SK-N-SH treated with all-trans-retinoic acid at 6 μM for 48 hours (cell line): ENCODE measurements around the gene RASSF5.

ENCODE experiments used
- CREB5 ChIP-seq: fragments of 250-450 bp; sonication (Bioruptor Pico); IDR thresholded peaks from 2 replicates; pipeline ENCODE4 v1.5.1; 2020; ENCODE audit warnings: low read depth, mild to moderate bottlenecking, moderate library complexity
- ESRRG ChIP-seq: fragments of 250-450 bp; sonication (Bioruptor Pico); IDR thresholded peaks from 2 replicates; pipeline ENCODE4 v1.6.1; 2021; ENCODE audit warnings: mild to moderate bottlenecking
- GLIS3 ChIP-seq: fragments of 250-450 bp; sonication (Bioruptor Pico); IDR thresholded peaks from 2 replicates; pipeline ENCODE4 v1.5.0; 2020; ENCODE audit warnings: mild to moderate bottlenecking, moderate library complexity
- ISL1 ChIP-seq: fragments of 250-450 bp; sonication (Bioruptor Pico); IDR thresholded peaks from 2 replicates; pipeline ENCODE4 v2.1.2; 2022; ENCODE audit warnings: mild to moderate bottlenecking, moderate library complexity
- OSR1 ChIP-seq: fragments of 250-450 bp; sonication (Bioruptor Pico); IDR thresholded peaks from 2 replicates; pipeline ENCODE4 v1.8.0; 2022; ENCODE audit warnings: moderate library complexity, mild to moderate bottlenecking, inconsistent platforms
- PATZ1 ChIP-seq: fragments of 250-450 bp; sonication (Bioruptor Pico); IDR thresholded peaks from 2 replicates; pipeline ENCODE4 v1.8.0; 2020; ENCODE audit warnings: mild to moderate bottlenecking, moderate library complexity, borderline replicate concordance
- RARB ChIP-seq: fragments of 250-450 bp; sonication (Bioruptor Pico); IDR thresholded peaks from 2 replicates; pipeline ENCODE4 v1.8.0; 2021; ENCODE audit warnings: mild to moderate bottlenecking, moderate library complexity
- ZFP3 ChIP-seq: fragments of 250-450 bp; sonication (Bioruptor Pico); IDR thresholded peaks from 2 replicates; pipeline ENCODE4 v1.5.0; 2020; ENCODE audit warnings: mild to moderate bottlenecking, moderate library complexity
- ZNF565 ChIP-seq: fragments of 450-650 bp; formaldehyde crosslinking; conservative IDR thresholded peaks from 2 replicates; pipeline ENCODE4 v1.5.0; 2020; ENCODE audit warnings: low read depth, mild to moderate bottlenecking, moderate library complexity
- ZNF70 ChIP-seq: fragments of 450-650 bp; formaldehyde crosslinking; IDR thresholded peaks from 2 replicates; pipeline ENCODE4 v1.5.0; 2020; ENCODE audit warnings: mild to moderate bottlenecking, moderate library complexity
- ZNF8 ChIP-seq: fragments of 450-650 bp; formaldehyde crosslinking; IDR thresholded peaks from 2 replicates; pipeline ENCODE4 v1.5.0; 2020; ENCODE audit warnings: mild to moderate bottlenecking, moderate library complexity
- TF ChIP-seq, protein P1 (sequence below): fragments of 250-450 bp; sonication (Bioruptor Pico); IDR thresholded peaks from 2 replicates; pipeline ENCODE4 v1.5.1; 2021; ENCODE audit warnings: mild to moderate bottlenecking, moderate library complexity

DNA sequence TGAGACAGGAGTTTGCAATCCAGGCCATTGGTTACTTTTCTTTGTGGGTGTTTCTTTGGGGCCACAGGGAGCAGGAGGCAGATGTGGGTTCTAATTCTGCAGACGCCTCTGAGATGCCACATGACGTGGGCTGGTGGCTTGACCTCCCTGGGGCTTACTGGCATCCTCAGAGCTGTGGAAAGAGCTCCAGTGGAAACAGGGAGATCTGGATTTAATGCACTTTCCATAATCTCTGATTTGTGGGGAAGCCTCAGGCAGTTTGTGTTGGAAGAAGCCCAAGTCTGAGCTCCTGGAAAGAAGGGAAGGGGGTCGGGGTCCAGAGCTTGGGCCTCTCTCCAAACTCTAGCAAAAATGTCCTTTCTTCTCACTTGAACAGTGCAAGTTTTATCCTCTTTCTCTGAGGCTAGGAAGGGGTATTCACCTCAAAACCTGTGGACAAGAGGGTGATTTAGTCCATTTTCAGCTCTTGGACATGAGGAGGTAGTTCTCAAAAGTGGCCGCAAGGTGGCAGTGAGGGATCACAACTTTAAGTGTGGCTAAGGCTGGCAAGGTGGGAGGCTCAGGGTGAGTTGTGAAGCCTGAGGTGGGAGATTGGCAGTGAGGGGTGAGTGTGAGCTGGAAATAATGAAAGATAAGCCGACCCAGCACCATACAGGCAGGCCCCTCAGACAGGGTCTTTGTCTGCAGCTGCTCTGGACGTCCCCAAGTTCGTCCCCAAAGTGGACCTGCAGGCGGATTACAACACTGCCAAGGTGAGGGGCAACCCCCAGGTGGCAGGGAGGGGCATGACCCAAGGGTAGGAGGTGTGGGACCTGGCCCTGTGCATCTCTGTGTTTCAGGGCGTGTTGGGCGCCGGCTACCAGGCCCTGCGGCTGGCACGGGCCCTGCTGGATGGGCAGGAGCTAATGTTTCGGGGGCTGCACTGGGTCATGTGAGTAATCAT, 27.9 kb upstream of the RASSF5 start:
- TF ChIP-seq CREB5 (CRISPR knock-in tag) (no peak), GLIS3 (no peak), ZFP3 (CRISPR knock-in tag) (no peak), PATZ1 (CRISPR knock-in tag) (no peak), ESRRG (CRISPR knock-in tag) (no peak), ISL1 (no peak), RARB (no peak), ZNF70 (CRISPR knock-in tag) (no peak), ZNF8 (no peak), OSR1 (CRISPR knock-in tag) (no peak), ZNF565 (CRISPR knock-in tag) (no peak)
- TF ChIP-seq, protein P1, sequence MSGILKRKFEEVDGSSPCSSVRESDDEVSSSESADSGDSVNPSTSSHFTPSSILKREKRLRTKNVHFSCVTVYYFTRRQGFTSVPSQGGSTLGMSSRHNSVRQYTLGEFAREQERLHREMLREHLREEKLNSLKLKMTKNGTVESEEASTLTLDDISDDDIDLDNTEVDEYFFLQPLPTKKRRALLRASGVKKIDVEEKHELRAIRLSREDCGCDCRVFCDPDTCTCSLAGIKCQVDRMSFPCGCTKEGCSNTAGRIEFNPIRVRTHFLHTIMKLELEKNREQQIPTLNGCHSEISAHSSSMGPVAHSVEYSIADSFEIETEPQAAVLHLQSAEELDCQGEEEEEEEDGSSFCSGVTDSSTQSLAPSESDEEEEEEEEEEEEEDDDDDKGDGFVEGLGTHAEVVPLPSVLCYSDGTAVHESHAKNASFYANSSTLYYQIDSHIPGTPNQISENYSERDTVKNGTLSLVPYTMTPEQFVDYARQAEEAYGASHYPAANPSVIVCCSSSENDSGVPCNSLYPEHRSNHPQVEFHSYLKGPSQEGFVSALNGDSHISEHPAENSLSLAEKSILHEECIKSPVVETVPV (CRISPR knock-in tag) = no peak
